A549 treated with Mapracorat at 1 μM for 4 hours (cell line): Measurements from ENCODE around the gene C11orf52. TPM values are rescaled to one million over a fixed set of nuclear protein-coding genes. Genes with fewer than 3 reads are reported as not detected.

Source experiments
- total RNA-seq: library from RNA; stranded (reverse); fragments of 200-300 nt; extraction: Qiagen RNA extraction; gene quantifications from 5 replicates; pipeline ENCODE4 v1.2.3, GENCODE V29; 2022

C11orf52 gene, protein sequence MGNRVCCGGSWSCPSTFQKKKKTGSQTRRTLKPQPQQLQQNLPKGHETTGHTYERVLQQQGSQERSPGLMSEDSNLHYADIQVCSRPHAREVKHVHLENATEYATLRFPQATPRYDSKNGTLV
- 0.18 to 0.28 TPM (median 0.21 TPM) in 3 of 5 replicates, not detected in the others for total RNA-seq

DNA sequence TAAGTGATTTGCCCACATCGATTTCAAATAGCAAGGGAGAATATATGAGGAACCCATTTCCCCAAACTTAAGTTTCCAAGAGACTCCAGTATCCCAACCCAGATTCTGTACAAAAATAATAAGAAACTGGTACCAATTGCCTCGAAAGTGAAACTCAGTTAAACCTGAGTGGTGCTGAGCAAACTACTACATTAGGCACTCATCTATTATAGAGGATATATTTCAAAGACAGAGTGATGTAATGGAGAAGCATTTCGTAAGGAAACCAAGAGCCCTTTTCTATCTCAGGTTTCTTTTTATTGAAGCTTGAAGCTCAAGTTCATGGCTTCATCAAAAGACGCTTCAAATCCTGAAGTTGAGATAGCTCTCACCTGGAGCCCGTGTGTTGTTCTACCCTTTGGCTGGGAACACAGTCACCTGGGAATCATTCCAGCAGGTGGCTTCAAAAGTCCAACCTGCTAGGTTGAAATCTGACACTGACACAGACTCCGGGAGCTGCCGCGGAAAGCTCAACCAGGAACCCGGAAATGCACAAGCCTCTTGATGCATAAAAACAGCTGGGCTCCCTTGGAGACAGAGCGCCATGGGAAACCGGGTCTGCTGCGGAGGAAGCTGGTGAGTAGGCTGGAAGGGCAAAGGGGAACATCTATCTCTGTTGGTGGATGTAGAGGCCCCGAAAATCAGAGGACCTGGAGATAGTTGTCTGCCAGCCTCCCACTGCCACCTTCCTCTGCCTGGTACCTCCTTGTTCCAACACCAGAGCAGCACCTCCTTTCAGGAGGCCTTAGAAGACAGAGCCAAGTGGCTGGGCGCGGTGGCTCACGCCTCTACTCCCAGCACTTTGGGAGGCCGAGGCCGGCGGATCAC, at the start of gene C11orf52:
Gene C11orf52 (plus strand): TSS at position 524 of the 867 bp plus-strand sequence. CDS start 60 bp downstream, at position 584.

DNA sequence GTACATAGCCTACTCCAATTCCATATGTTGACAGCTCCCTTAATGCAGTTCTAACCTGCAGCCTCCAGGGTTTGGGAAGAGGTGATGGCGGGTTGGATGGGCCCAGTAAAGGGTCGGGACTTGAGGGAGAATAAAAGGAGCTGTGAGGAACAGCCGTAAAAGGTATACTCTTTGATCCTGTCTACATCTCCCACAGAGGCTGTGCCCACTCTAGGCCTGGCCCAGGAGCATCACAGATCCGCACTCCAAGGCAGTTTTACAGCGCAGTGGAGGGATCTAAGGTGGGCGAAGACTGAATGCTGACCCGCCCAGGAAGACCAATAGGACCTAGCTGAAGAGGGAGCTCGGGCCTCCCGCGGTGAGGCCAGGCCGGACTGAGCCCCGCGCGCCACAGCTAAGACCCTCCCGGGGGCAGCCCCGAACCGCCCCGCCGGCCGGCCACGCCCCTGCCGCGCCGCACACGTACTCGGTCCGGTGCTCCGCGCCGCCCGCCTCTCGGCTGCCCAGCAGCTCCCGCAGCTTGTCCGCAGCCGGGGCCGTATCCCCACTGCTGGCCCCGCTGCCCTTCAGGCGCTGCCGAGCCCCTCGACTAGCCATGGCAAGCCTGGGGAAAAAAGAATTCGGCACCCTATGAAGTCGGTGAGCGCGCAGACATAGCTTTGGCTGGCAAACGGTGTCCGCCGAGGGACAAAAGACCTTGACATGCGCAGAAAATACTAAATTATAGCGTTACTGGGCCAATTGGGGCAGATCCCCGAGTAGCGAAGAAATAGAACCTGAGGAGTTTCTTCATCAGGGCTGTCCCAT, 47.6 kb upstream of the C11orf52 start, which contains the start of gene ALG9:
Gene ALG9 (minus strand): TSS at position 696 of the 807 bp plus-strand sequence. CDS start 99 bp downstream, at position 597.

DNA sequence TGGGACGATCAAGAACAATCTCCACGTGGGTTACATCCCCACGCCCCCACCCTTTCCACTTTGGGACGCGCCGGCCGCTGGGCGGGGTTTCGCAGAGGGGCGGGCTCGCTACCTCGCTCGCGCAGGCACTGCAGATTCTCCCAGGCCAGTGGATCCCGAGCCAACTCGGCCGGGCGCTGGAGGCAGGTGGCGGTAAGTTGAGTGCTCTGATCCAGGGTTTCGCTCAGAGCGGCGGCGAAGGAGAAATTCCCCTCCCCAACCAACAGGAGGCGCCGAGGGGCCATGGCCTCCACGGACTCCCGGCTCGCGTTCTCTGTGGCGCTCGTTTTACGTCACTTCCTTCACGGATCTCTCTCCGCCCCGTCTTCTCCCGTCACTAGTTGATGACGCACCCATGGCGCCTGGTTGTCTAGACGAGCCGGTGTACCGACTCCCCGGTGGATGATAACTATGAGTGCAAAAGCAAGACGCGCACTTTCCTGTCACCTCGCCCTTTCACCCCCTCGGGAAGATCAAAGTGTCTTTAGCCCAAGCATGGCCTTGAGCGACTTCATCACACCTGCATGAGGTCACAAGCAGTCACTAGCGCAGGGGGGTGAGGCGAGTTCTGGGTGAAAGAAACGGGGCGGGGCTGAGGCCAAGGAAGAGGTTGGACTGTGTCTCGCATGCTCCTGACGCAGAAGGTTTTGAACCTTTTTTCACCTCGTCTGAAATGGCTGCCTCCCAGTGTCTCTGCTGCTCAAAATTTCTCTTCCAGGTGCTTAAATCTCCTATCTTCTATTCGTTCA, 39.7 kb upstream of the C11orf52 start, which contains the start of the genes CFAP68 and FDXACB1:
Gene CFAP68 (plus strand): TSS at position 693 of the 788 bp plus-strand sequence. CDS start 20 bp downstream, at position 713.
Gene FDXACB1 (minus strand): TSS at position 317 of the 788 bp plus-strand sequence. CDS start 33 bp downstream, at position 284.

DNA sequence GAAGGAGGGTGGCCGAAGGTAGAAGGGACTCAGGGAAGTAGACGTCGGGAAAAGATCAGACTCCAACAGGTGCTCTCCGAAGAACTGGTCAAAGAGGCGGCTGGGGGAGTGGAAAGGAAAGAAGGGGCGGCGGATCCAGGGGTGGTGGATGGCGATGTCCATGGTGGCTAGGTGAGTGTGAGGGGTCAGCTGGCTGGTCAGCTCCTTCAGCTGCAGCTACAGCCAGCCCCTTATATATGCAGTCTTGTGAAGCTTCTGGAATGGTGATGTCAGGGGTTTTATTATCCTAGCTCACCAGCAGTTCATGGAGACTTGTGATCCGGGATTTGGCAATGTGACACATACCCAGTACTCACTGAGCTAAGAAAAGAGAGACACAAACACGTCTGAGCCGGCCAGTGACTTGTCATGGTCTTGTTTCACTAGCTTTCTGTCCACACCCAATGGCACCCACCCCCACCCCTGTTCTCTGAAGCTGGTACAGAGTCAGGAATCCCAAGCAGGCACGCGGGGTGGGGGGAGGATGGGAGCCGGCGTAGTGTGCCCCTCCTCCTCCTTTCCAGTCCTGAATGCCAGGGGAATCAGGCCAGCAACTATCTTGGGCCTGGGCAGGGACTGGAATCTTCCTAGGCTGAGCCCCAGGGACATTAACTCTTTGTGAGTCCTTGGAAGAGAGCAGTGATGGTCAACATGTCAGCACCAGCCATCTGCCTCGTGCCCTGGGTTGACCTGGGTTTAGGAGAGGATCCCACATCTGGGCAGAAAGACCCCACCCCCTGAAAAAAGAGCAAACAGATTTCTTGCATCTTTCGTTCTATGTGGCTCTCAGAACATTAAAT, 6.9 kb upstream of the C11orf52 start, which contains the start of gene CRYAB:
Gene CRYAB (minus strand): TSS at position 208 of the 839 bp plus-strand sequence. CDS start 46 bp downstream, at position 162.

DNA sequence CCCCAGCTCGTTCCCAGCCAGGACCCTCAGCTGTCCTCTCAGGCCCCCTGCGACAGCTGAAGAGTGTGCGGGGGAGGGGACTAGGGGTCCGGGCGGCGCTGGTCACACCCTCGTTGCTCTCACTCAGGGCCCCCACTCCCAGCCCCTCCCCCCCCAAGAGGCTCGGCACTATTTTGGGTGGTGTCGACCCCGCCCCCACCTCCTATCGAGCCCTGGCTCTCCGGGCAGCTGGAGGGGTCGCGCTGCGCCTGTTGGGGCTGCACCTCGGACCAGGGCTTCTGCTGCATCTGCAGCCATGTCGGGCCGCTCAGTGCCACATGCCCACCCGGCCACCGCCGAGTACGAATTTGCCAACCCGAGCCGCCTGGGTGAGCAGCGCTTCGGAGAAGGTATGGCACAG, 6.2 kb upstream of the C11orf52 start, which contains the start of gene HSPB2:
Gene HSPB2 (plus strand): TSS at position 200 of the 400 bp plus-strand sequence. CDS start 96 bp downstream, at position 296.

Other genes with a start within 250 kb of the C11orf52 start
- 15.5 to 19.8 TPM (median 18.7 TPM) in 5 replicates for gene PPP2R1B, start 152.5 kb upstream of the C11orf52 start, total RNA-seq
- 16.5 to 21.2 TPM (median 18.6 TPM) in 5 replicates for gene ALG9, start 47.3 kb upstream of the C11orf52 start, total RNA-seq
- 1.5 to 1.6 TPM (median 1.5 TPM) in 5 replicates for gene FDXACB1, start 39.7 kb upstream of the C11orf52 start, total RNA-seq
- gene CFAP68, start 39.4 kb upstream of the C11orf52 start, total RNA-seq = 30.0 to 36.1 TPM (median 32.4 TPM) in 5 replicates
- gene CRYAB, start 7.1 kb upstream of the C11orf52 start, total RNA-seq = 8.3 to 23.1 TPM (median 12.1 TPM) in 5 replicates
- gene HSPB2, start 6.2 kb upstream of the C11orf52 start, total RNA-seq = 0.13 TPM in 1 of 5 replicates, not detected in the others
- 5.8 to 9.6 TPM (median 8.7 TPM) in 5 replicates for gene DIXDC1, start 18.4 kb downstream of the C11orf52 start, total RNA-seq
- 25.3 to 29.9 TPM (median 28.9 TPM) in 5 replicates for gene DLAT, start 106.5 kb downstream of the C11orf52 start, total RNA-seq
- gene PIH1D2, start 155.1 kb downstream of the C11orf52 start, total RNA-seq = 0.57 to 1.2 TPM (median 0.86 TPM) in 5 replicates
- gene NKAPD1, start 155.4 kb downstream of the C11orf52 start, total RNA-seq = 10.7 to 16.1 TPM (median 13.8 TPM) in 5 replicates
- 69.5 to 77.7 TPM (median 70.9 TPM) in 5 replicates for gene TIMM8B, start 167.8 kb downstream of the C11orf52 start, total RNA-seq
- 65.5 to 77.6 TPM (median 68.5 TPM) in 5 replicates for gene SDHD, start 168.0 kb downstream of the C11orf52 start, total RNA-seq
- 92.0 to 106 TPM (median 103 TPM) in 5 replicates for gene IL18, start 245.2 kb downstream of the C11orf52 start, total RNA-seq
- not detected in 5 replicates for gene TEX12, start 248.5 kb downstream of the C11orf52 start, total RNA-seq